Stimulated activated naive CD8-positive, alpha-beta T cell treated with anti-CD3 and anti-CD28 coated beads, Interleukin-15, Interleukin-2, amounts not matched to agents 100 ng/mL and 50 ng/mL, for 24 hours (primary cell): Measurements from ENCODE around the gene DHRS7.

Experiments used
- H3K27ac Mint-ChIP-seq: one replicate; pipeline ENCODE4 v1.8.0; 2021; ENCODE audit warnings: mild to moderate bottlenecking, mixed read lengths
- H3K27me3 Mint-ChIP-seq: one replicate; pipeline ENCODE4 v1.8.0; 2021; ENCODE audit warnings: mixed read lengths
- H3K36me3 Mint-ChIP-seq: one replicate; pipeline ENCODE4 v1.8.0; 2021; ENCODE audit warnings: low read depth, mixed read lengths
- H3K4me1 Mint-ChIP-seq: one replicate; pipeline ENCODE4 v1.8.0; 2021; ENCODE audit warnings: low read depth, mixed read lengths
- H3K4me3 Mint-ChIP-seq: one replicate; pipeline ENCODE4 v1.8.0; 2021; ENCODE audit warnings: mild to moderate bottlenecking, mixed read lengths
- H3K9me3 Mint-ChIP-seq: one replicate; pipeline ENCODE4 v1.8.0; 2021; ENCODE audit warnings: mixed read lengths

The DHRS7 gene

DNA sequence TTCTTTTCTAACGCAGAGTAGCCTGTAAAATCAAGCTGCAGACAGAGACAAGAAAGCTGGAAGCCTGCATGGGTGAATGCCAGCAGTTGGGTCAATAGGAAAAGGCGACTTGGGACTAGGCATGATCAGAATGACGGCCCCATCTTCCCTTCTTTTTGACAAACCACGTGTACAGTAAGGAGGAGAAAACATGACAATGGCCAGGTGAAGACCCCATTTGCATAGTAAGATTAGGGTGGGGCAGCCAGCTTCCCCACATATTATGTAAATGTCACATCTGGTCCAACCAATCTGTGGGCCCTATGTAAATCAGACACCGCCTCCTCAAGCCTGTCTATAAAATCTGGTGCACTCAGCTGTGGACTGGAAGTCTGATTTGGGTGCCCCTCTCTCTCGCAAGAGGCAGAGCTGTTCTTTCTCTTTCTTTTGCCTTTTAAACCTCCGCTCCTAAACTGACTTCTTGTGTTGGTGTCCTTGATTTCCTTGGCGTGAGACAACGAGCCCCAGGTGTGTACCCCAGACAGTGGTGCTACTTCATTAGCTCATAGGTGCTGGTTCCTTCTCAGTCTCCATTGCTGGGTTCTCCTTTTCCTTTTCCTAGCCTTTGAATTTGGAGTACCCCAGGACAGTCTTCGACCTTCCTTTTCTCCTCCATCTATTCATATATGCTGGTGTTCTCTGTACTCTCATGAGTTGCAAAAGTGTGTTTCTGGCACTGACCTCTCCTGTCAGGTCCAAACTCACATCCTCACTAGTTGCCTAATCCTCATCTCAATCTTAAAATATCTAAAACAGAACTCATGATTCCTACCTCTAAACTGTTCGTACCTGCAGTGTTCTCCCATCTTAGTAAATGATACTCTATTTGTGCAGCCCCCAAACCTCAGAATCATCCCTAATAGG, 9.4 kb upstream of the DHRS7 start:
- peaks cover 1% of the 10 kb centered on the region for H3K4me1 Mint-ChIP-seq
- H3K9me3 Mint-ChIP-seq: no peaks in the 10 kb centered on the region
- no peak overlapping the region for H3K27ac Mint-ChIP-seq
- no peaks in the 10 kb centered on the region for H3K27me3 Mint-ChIP-seq
- H3K36me3 Mint-ChIP-seq: no peaks in the 10 kb centered on the region
- no peak overlapping the region for H3K4me3 Mint-ChIP-seq

GRCh38 chr14:60171690-60172089, 6.5 kb upstream of the DHRS7 start:
- Mint-ChIP-seq H3K27me3 (no peaks in the 10 kb centered on the region), H3K4me1 (peaks cover under 1% of the 10 kb centered on the region), H3K27ac (no peak overlapping the region), H3K36me3 (no peaks in the 10 kb centered on the region), H3K9me3 (no peaks in the 10 kb centered on the region), H3K4me3 (no peak overlapping the region)

- Mint-ChIP-seq H3K9me3 (no peaks in the 10 kb centered on the region), H3K4me1 (peaks cover 8% of the 10 kb centered on the region), H3K4me3 (no peak overlapping the region), H3K36me3 (no peaks in the 10 kb centered on the region), H3K27me3 (no peaks in the 10 kb centered on the region), H3K27ac (no peak overlapping the region)
Measured at GRCh38 chr14:60170948-60171347, 5.8 kb upstream of the DHRS7 start.

DNA sequence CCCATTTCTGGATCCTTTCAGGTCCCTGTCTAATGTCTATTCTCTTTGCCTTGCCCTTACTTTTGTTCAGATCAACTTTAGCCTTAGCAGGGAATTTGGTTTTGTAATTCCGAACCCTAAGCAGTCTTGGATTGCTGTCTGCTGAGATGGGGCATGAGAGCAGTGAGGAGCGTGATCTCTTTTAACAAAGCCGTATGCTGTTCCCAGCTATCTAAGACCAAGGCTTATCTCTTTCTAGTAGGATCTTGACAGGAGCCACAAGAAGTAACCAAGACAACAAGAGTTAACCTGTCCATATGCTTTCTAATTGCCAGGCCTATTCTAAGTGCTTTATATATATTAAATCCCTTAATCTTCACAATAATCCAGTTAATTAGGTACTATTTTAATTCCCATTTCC, 4.5 kb upstream of the DHRS7 start:
- Mint-ChIP-seq H3K4me1 (peaks cover 13% of the 10 kb centered on the region), H3K27ac (no peak overlapping the region), H3K27me3 (no peaks in the 10 kb centered on the region)

DNA sequence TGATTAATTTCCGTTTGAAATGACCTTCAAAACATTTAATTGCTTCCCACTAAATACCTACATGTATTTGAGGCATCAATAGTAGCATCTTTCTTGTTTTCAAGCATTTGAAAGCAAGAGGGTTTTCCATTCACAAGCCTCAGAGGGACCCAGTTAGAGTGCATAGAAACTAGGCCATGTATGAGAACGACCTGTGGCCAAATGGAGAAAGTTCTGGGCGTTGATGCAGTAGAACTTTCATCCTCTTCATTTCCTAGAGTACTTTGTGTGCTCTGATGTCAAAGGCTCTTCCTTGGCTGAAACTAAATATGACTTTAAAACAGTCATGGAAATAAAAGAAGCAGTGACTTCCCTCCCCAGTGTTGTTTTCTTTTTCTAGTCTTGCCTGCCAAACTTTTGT, 944 bp upstream of the DHRS7 start:
- H3K4me1 Mint-ChIP-seq: peaks cover 34% of the 10 kb centered on the region
- no peaks in the 10 kb centered on the region for H3K27me3 Mint-ChIP-seq
- peak overlapping the region; percentile 81 for H3K4me3 Mint-ChIP-seq
- peaks cover 15% of the 10 kb centered on the region for H3K36me3 Mint-ChIP-seq
- no peaks in the 10 kb centered on the region for H3K9me3 Mint-ChIP-seq
- peak overlapping the region; percentile 88 for H3K27ac Mint-ChIP-seq

More for the DNA sequence above, 4.5 kb upstream of the DHRS7 start:
- no peaks in the 10 kb centered on the region for H3K36me3 Mint-ChIP-seq
- no peaks in the 10 kb centered on the region for H3K9me3 Mint-ChIP-seq
- H3K4me3 Mint-ChIP-seq: no peak overlapping the region

DNA sequence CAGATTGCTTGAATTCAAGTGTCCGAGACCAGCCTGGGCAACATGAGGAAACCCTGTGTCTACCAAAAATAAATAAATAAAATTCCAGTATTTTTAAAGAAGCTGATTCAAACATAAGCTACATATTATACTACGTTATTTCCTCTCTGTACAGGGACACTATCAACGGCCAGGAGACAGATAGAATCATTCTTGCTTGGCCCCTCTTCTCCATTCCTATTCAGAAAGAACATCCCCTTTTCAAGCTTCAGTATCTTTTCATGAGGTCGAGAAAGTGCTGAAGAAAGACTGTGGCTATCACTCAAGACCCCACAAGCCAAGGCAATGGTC, 314 bp upstream of the DHRS7 start:
- peak overlapping the region; percentile 81 for H3K4me3 Mint-ChIP-seq
- peaks cover 40% of the 10 kb centered on the region for H3K4me1 Mint-ChIP-seq
- H3K9me3 Mint-ChIP-seq: no peaks in the 10 kb centered on the region
- H3K27ac Mint-ChIP-seq: peak overlapping the region; percentile 88
- H3K27me3 Mint-ChIP-seq: no peaks in the 10 kb centered on the region
- peaks cover 21% of the 10 kb centered on the region for H3K36me3 Mint-ChIP-seq

- peak overlapping the region; percentile 92 for H3K4me3 Mint-ChIP-seq
- H3K36me3 Mint-ChIP-seq: peaks cover 27% of the 10 kb centered on the region
- no peaks in the 10 kb centered on the region for H3K27me3 Mint-ChIP-seq
- no peaks in the 10 kb centered on the region for H3K9me3 Mint-ChIP-seq
- H3K4me1 Mint-ChIP-seq: peaks cover 48% of the 10 kb centered on the region
- peak overlapping the region; percentile 91 for H3K27ac Mint-ChIP-seq
Measured at GRCh38 chr14:60164404-60164711, 840 bp downstream of the DHRS7 start.

DNA sequence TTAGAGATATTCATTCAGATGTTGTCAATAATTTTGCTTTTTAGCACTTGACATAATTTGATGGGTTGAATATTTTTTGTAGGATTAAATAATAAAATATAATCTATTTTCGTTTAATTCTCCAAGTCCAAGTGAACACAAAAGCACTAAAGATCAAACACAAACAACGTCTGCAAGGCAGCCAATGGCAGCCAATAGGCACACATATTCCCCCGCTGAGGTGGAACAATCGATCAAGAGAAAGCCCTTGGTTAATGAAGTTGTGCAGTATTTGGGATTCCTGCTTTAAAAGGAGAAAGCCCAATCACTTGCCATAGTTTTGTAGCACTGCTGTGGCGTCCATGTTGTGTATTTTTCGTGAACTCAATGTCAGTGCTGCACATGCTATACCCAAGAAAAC, 1.5 kb downstream of the DHRS7 start:
- no peak overlapping the region for H3K27ac Mint-ChIP-seq
- H3K9me3 Mint-ChIP-seq: no peaks in the 10 kb centered on the region
- H3K4me1 Mint-ChIP-seq: peaks cover 55% of the 10 kb centered on the region
- peaks cover 32% of the 10 kb centered on the region for H3K36me3 Mint-ChIP-seq
- peak overlapping the region; percentile 92 for H3K4me3 Mint-ChIP-seq
- H3K27me3 Mint-ChIP-seq: no peaks in the 10 kb centered on the region

DNA sequence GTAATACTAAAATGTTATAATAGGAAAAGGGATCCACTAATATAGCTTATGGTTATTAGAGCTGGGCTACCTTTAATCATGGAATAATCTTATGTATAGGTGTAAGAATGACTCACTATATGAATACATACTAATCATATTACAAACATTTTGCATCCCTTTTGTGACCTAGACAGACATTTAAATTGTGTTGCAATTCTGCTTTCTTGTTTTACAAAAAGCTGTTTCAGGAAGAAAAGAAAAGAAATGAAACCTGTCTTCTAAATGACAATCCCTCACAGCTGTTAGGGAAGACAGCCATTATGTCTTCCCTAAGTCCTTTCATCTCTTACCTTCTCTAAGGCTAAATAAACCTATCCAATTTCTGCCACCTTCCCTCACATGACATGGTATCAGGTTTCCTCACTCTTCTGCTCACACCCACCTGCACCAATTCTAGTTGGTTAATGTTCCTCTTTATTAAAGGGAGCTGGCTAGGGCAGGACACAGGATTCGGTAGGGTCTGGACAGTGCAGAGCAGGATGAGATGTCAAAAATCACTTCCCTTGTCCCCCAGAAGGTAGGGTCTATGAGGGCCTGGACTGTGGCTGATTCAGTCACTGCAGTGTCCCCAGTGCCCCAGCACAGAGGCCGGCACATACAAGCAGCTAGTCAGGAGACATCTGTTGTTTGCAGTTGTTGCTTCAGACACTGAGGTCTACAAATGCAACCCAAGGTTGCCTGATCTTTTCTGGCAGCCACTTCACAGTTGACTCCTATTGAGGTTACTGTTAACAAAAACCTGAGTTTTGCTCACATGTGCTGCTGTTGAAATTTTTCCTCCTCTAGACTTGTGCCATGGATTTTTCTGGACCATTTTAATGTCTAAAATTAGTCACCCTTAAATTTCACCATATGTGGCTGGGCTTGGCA, 3.7 kb downstream of the DHRS7 start:
- Mint-ChIP-seq H3K4me1 (peaks cover 70% of the 10 kb centered on the region), H3K4me3 (no peak overlapping the region), H3K27ac (no peak overlapping the region), H3K9me3 (no peaks in the 10 kb centered on the region), H3K27me3 (no peaks in the 10 kb centered on the region), H3K36me3 (peaks cover 45% of the 10 kb centered on the region)

GRCh38 chr14:60160422-60160821, 4.8 kb downstream of the DHRS7 start:
- no peaks in the 10 kb centered on the region for H3K9me3 Mint-ChIP-seq
- peaks cover 52% of the 10 kb centered on the region for H3K36me3 Mint-ChIP-seq
- H3K27ac Mint-ChIP-seq: no peak overlapping the region
- no peaks in the 10 kb centered on the region for H3K27me3 Mint-ChIP-seq
- H3K4me1 Mint-ChIP-seq: peaks cover 67% of the 10 kb centered on the region
- no peak overlapping the region for H3K4me3 Mint-ChIP-seq

DNA sequence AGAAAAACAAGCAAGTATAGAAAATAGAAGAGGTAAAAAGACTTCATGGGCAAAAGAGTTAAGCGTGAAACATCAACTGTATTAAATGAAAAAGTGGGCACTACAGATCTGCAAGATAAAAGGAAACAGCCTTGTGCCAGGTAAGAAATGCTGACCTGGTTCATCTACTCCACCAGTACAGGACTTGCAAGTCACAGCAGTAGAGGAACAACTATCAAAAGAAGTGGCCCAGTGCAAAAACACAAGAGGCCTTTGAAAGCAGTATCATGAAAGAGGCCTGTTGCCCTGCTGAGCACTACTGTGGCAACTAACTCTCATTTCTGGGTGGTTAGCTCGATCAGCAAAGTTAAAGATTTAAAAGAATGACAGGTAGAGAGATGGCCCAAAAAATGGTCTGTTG, 10.5 kb downstream of the DHRS7 start:
- Mint-ChIP-seq H3K9me3 (no peaks in the 10 kb centered on the region), H3K27ac (peak overlapping the region; percentile 49), H3K36me3 (peaks cover 71% of the 10 kb centered on the region), H3K4me3 (no peak overlapping the region), H3K4me1 (peaks cover 74% of the 10 kb centered on the region), H3K27me3 (no peaks in the 10 kb centered on the region)

DNA sequence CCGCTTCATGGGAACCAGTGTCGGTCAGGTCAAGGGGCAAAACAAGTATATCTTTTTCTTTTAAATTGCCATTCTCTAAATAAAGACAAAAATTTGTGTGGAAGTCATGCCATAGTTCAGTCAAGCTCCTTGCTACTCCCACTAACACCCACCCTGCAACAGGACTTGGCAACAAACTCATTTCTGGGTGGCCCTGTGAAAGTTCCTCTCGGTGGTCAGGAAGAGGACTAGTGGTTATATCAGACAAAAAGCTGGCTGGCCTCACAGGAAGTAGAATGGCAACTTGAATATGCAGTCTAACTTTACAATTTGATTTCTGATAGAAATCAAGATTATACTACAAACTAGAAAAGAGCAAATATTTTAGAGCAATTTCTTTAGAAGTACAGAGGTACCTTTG, 11.2 kb downstream of the DHRS7 start:
- H3K27me3 Mint-ChIP-seq: no peaks in the 10 kb centered on the region
- H3K4me3 Mint-ChIP-seq: peak overlapping the region; percentile 43
- peaks cover 68% of the 10 kb centered on the region for H3K4me1 Mint-ChIP-seq
- peak overlapping the region; percentile 49 for H3K27ac Mint-ChIP-seq
- H3K9me3 Mint-ChIP-seq: no peaks in the 10 kb centered on the region
- H3K36me3 Mint-ChIP-seq: peaks cover 72% of the 10 kb centered on the region

DNA sequence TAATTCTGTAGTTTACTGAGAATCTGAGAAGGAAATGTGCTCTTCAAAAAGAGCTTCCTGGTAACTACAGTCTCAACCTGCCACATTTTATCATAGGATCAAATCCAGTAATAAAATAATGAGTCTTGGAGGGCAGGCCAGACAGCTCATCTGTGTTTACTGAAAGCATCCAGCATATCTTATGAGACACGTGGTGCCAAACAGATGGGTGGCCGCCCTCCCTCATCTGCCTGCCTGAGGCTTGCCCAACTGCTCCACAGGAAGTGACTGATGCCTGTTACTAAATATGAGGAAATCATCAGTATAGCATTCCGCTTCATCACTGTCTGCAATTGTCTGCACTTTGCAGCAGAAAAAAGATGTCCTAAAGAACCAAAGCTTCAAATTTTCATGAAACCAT, 13.5 kb downstream of the DHRS7 start:
- peak overlapping the region; percentile 26 for H3K4me3 Mint-ChIP-seq
- no peaks in the 10 kb centered on the region for H3K27me3 Mint-ChIP-seq
- H3K9me3 Mint-ChIP-seq: no peaks in the 10 kb centered on the region
- peaks cover 49% of the 10 kb centered on the region for H3K4me1 Mint-ChIP-seq
- H3K27ac Mint-ChIP-seq: peak overlapping the region; percentile 72
- H3K36me3 Mint-ChIP-seq: peaks cover 71% of the 10 kb centered on the region

DNA sequence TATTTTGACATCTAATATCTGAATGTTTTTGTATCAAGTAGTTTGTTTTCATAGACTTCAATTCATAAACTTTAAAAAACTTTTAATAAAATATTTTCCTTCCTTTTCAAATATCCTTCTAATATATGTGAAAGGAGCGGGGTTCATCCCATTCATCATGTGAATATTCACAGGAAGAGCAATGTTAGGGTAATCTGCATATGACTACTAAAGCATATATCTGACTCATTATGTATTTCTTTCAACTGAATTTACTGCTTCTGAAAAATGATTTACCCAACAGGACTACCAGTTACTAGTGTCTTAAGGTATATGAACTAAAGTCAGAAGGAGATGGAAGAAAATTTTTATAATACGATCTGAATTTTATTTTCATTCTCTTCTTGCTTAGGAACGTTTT, 30.5 kb downstream of the DHRS7 start:
- no peak overlapping the region for H3K4me3 Mint-ChIP-seq

DNA sequence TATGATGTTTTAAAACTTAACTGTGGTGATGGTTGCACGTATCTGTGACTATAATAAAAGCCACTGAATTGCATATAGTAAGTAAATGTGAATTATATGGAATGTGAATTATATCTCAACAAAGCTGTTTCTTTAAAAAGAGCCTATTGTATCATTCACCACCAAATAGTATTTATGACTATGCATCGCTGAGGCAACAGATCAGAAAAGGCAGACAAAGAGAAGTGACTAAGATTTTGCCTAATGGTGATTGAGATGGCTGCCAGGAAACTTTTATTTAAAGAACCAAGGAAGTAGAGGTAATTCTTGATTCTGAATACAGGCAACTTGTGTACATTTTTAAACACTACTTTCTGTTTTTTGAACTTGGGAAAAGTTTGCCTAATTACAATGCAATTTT, 31.7 kb downstream of the DHRS7 start:
- Mint-ChIP-seq H3K27me3 (no peaks in the 10 kb centered on the region), H3K27ac (no peak overlapping the region), H3K4me3 (no peak overlapping the region), H3K36me3 (peaks cover 51% of the 10 kb centered on the region), H3K9me3 (no peaks in the 10 kb centered on the region), H3K4me1 (no peaks in the 10 kb centered on the region)

More for the DNA sequence above, 30.5 kb downstream of the DHRS7 start:
- Mint-ChIP-seq H3K4me1 (no peaks in the 10 kb centered on the region), H3K36me3 (peaks cover 45% of the 10 kb centered on the region), H3K9me3 (no peaks in the 10 kb centered on the region), H3K27me3 (no peaks in the 10 kb centered on the region), H3K27ac (no peak overlapping the region)
